Thyroid gland (tissue), 4 donors: ENCODE results near the gene TMCO4.

ENCODE experiments used
- POLR2A ChIP-seq, 2 donors: fragments of 450-650 bp; IDR thresholded peaks; one replicate each; pipeline ENCODE4 v1.6.1; 2017; ENCODE audit warnings: antibody characterized with exemption in 2 of 2, mild to moderate bottlenecking in 2 of 2, moderate library complexity in 1 of 2
- TF ChIP-seq, protein P1 (sequence below), 6 experiments: fragments of 200-600 bp in 3 of 6; fragments of 450-650 bp in 3 of 6; sonication (generic) in 3 of 6; IDR thresholded peaks; one replicate each; pipeline ENCODE4 v1.5.1; 2016 to 2019; ENCODE audit warnings: antibody characterized with exemption in 6 of 6, mild to moderate bottlenecking in 2 of 6, inconsistent platforms in 1 of 6, moderate library complexity in 1 of 6

DNA sequence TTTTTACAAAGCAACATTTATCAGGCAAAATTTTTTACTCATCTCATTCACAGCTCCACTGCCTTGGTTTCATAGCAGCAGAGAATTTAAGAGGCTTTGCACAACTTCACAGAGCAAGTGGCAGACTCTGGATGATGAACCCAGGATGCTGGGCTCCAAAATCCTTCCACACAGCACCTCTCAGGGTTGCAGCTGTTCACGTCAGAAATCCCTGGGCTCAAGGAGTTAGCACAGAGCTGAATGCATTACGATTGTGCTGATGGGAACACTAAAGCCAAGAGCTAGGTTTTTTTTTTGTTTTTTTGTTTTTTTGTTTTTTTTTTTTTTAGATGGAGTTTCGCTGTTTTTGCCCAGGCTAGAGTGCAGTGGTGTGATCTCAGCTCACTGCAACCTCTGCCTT, 137.4 kb downstream of the TMCO4 start:
- TF ChIP-seq, protein P1, sequence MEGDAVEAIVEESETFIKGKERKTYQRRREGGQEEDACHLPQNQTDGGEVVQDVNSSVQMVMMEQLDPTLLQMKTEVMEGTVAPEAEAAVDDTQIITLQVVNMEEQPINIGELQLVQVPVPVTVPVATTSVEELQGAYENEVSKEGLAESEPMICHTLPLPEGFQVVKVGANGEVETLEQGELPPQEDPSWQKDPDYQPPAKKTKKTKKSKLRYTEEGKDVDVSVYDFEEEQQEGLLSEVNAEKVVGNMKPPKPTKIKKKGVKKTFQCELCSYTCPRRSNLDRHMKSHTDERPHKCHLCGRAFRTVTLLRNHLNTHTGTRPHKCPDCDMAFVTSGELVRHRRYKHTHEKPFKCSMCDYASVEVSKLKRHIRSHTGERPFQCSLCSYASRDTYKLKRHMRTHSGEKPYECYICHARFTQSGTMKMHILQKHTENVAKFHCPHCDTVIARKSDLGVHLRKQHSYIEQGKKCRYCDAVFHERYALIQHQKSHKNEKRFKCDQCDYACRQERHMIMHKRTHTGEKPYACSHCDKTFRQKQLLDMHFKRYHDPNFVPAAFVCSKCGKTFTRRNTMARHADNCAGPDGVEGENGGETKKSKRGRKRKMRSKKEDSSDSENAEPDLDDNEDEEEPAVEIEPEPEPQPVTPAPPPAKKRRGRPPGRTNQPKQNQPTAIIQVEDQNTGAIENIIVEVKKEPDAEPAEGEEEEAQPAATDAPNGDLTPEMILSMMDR (IDR thresholded peaks at IDR 0.05) = no peak
- TF ChIP-seq POLR2A (IDR thresholded peaks at IDR 0.05) = no peak
